ENCODE measurements around the gene ZNF791. TPM values are rescaled to one million over a fixed set of nuclear protein-coding genes. Genes with fewer than 3 reads are reported as not detected.
"Not testable (repeated sequence)": the region's sequence is repeated elsewhere in the genome, so short reads cannot be mapped to it uniquely, and the experiment has no call there.

ZNF791 gene
- polyA plus RNA-seq, 10 donors, result 7.7 to 17.5 (median 13.7) TPM

DNA sequence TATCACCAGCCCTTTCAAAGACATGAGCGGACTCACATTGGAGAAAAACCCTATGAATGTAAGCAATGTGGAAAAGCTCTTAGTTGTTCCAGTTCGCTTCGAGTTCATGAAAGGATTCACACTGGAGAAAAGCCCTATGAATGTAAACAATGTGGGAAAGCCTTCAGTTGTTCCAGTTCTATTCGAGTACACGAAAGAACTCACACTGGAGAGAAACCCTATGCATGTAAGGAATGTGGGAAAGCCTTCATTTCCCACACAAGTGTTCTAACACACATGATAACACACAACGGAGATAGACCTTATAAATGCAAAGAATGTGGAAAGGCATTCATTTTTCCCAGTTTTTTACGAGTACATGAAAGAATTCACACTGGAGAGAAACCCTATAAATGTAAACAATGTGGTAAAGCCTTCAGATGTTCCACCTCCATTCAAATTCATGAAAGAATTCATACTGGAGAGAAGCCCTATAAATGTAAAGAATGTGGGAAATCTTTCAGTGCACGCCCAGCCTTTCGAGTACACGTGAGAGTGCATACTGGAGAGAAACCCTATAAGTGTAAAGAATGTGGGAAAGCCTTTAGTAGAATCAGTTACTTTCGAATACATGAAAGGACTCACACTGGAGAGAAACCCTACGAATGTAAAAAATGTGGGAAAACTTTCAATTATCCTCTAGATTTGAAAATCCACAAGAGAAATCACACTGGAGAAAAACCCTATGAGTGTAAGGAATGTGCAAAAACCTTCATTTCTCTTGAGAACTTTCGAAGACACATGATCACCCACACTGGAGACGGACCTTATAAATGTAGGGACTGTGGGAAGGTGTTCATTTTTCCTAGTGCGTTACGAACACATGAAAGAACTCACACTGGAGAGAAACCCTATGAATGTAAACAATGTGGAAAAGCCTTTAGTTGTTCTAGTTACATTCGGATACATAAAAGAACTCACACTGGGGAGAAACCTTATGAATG, 17.6 kb downstream of the ZNF791 start:
- DNase-seq, result no peak

GRCh38 chr19:12629215-12629614, 18.5 kb downstream of the ZNF791 start:
- DNase-seq, result no peak

- no peak for DNase-seq
Observed at GRCh38 chr19:12636631-12637030, 25.9 kb downstream of the ZNF791 start.

DNA sequence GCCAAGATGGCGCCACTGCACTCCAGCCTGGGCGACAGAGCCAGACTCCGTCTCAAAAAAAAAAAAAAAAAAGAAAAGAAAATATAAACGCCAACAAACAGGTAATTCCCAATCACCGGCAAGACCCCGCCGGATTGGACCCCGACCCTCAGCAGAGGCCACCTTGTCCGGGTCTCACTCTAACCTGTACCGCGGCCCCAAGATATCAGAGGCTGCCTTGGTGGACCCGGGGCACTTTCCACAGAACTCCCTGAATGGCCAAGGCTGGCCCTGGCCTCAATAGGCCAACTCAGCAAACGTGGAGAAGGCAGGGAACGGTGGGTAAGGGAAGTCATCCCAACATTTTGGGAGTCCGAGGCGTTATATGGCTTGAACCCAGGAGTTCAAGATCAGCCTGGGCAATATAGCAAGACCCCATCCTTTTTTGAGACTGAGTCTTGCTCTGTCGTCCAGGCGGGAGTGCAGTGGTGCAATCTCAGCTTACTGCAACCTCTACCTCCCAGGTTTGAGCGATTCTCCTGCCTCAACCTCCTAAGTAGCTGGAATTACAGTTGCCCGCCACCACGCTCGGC, 28.0 kb downstream of the ZNF791 start:
- no peak for DNase-seq

GRCh38 chr19:12639901-12640613, 29.3 kb downstream of the ZNF791 start:
- peak; percentile 61 to 83 (median 72) for DNase-seq

DNA sequence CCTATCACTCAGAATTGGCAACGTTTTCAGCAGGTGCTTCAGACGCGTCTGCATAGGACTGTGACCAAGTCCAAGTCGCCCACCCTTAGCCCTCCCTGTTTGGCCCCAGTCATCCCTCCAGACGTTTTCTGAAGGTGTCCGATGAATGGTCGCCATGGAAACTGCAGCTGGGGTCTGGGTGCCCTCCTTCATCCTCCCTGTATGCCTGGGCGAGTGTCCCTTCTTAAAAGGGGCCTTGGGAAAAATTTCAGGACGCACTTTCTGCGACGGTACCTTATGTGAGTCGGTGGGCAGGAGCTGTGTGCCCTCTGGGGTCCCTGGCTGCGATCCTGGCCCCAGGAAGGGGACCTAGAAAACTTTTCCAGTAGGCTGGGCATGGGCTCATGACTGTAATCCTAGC, 30.7 kb downstream of the ZNF791 start:
- DNase-seq, result no peak

- no peak for DNase-seq
Observed at GRCh38 chr19:12642506-12642905, 31.8 kb downstream of the ZNF791 start.

DNA sequence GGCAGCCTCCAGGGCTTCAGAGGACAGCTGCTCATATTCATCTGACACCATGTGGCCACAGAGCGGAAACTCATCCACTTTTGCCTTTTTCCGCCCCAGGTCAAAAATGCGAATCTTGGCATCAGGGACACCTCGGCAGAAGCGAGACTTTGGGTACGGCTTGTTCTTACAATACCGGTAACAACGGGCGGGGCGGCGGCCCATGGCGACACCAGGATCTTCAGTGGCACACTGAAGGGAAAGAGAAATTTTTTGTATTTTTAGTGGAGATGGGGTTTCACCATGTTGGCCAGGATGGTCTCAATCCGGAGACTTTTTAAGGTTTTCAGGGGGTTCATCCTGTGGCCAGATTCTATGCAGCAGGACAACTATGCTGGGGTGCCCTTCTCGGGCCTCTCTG, 33.0 kb downstream of the ZNF791 start:
- not testable (repeated sequence) for DNase-seq

- DNase-seq, result no peak
Observed at GRCh38 chr19:12646551-12646950, 35.8 kb downstream of the ZNF791 start.

- DNase-seq, result no peak
Observed at GRCh38 chr19:12647047-12647446, 36.3 kb downstream of the ZNF791 start.

DNA sequence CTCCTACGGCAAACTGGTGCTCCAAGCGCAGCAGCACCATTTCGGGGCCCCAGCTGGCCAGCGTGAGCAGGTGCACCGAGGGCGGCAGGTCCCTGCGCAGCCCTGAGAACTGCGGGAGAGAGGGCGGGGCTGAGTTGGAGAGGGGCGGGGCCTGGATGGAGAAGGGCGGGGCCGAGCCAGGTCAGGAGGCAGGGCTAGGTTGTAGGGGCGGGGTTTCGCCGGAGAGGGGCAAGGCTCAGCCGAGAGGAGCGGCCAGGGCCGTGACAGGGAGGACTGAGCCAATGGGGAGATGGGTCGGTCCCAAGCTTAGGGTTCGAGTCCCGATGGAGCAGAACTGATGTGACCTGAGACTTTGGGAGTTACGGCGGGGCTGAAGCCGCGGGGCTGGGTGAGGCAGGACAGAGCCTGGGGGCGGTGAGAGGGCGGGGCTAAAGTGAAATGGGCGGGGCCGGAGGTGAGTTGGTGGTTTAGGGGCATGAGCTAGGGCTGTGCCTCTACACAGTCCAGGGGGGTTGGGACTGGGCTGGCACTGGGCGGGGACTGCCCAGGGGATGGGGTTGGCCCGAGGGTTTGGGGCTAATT, 36.9 kb downstream of the ZNF791 start:
- no peak for DNase-seq

DNA sequence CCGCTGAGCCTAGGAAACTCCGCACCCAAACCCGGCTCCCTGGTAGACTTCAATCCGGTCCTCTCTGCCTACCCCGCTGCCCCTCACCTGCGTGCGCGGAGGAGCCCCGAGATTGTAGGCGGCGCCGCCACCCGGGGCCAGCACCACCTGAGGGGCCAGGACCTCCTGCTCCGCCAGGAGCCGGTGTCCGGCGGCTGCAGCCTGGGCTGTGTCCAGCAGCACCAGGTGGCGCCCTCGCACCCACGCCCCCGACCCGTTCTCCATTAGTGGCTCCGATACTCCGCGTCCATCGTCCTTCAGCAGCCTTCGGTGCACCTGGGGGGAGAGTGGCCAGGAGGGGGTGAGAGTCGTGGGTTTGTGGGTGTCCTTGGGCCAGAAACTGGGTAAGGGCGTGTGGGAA, 37.4 kb downstream of the ZNF791 start:
- no peak for DNase-seq

GRCh38 chr19:12649941-12650340, 39.2 kb downstream of the ZNF791 start:
- no peak for DNase-seq

DNA sequence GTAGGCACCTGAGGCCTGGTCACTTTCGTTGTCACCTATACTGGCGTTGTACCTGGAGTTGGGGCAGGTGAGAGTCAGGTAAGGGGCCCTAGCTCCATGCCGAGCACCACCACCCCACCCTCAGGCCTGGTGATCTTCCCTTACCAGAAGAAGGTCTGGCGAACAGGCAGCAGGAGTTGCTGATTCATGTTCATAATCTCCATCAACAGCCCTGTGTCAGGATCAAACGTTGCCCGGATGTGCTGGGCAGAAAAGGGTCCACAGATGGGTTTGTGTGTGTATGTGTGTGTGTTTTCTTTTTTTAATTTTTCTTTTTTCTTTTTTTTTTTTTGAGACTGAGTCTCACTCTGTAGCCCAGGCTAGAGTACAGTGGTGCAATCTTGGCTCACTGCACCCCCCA, 41.5 kb downstream of the ZNF791 start:
- DNase-seq, result no peak

GRCh38 chr19:12655546-12655945, 44.8 kb downstream of the ZNF791 start:
- DNase-seq, result no peak

DNA sequence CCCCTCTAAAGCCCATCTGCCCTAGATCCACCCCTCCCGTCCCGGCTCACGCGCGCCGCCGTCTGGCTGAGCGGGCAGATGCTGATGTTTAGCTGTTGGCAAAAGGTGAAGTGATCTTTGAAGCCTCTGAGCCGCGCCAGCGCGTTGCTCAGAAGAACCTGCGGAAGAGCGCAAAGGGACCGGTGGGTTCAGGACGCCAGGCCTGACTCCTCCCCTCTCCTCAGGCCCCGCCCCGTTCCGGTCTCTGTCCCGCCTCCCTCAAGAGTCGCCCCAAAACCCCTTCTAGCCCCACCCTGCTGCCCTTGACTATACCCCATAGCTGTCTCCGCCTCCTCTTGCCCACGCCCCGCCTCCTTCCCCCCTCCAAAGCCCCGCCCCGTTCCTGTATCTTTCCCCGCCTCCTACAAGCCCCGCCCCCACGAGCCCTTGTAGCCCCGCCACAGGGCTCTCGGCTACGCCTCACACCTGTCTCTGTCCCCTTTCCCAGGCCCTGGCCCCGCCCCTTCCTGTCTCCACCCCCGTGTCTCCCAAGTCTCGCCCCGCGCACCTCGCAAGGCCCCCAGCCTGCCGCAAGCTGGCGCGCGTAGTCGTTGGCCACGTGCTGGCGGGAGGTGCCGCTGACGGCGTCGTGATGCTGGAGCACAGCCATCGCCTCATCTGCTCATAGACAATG, 46.3 kb downstream of the ZNF791 start:
- DNase-seq, result no peak

- no peak for DNase-seq
Observed at GRCh38 chr19:12657966-12658365, 47.2 kb downstream of the ZNF791 start.

DNA sequence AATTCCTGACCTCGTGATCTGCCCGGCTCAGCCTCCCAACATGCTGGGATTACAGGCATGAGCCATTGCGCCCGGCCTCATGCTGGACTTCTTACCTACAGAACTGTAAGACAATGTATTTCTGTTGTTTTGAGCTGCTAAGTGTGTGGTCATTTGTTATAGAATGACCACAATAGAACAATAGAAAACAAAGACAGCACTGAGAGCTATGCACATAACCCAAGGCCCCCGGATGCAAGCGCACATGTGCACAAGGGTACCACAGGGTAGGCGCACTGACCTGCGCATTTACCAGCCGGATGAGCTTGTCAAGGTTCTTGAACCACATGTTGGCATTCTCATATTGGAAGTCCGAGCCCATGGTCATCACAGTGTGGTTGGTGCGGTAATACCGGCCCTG, 50.3 kb downstream of the ZNF791 start:
- no peak for DNase-seq

GRCh38 chr19:12664406-12665280, 53.9 kb downstream of the ZNF791 start:
- no peak for DNase-seq

DNA sequence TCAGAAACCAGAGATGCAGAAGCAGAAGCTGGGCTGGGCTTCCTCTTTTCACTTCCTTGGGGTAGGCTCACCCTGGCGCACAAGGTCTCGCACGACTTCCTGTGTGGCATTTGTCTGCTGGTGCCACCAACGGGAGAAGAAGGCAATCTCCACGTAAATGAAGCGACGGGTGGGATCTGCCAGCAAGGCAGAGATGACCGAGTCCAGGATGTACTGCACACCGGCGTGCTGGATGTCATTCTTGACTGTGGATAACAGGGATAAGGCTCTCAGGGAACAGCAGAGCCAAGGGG, 54.5 kb downstream of the ZNF791 start:
- DNase-seq, result peak in 1 of 3 donors; percentile 45

All from muscle of back (tissue), 11 donors.